AG10803 (cell line): ENCODE results near the gene CUL9.
A peak's percentile ranks its signal among the peaks of the same experiment; 100 is the strongest.

Experiments
- DNase-seq: peaks from one replicate; pipeline ENCODE4 v3.0.0; 2010; ENCODE audit warnings: low read depth
- H3K4me3 ChIP-seq: 2 replicates; pipeline ENCODE4 v1.5.1; 2011; ENCODE audit warnings: mild to moderate bottlenecking, low read length, control low read depth
- TF ChIP-seq, protein P1 (sequence below): conservative IDR thresholded peaks from 2 replicates; pipeline ENCODE4 v1.5.1; 2011; ENCODE audit warnings: mild to moderate bottlenecking, low read length, control low read depth, inconsistent platforms

The CUL9 gene

GRCh38 chr6:43220439-43220951, 38.5 kb downstream of the CUL9 start:
- DNase-seq, result no peak
- TF ChIP-seq, protein P1, sequence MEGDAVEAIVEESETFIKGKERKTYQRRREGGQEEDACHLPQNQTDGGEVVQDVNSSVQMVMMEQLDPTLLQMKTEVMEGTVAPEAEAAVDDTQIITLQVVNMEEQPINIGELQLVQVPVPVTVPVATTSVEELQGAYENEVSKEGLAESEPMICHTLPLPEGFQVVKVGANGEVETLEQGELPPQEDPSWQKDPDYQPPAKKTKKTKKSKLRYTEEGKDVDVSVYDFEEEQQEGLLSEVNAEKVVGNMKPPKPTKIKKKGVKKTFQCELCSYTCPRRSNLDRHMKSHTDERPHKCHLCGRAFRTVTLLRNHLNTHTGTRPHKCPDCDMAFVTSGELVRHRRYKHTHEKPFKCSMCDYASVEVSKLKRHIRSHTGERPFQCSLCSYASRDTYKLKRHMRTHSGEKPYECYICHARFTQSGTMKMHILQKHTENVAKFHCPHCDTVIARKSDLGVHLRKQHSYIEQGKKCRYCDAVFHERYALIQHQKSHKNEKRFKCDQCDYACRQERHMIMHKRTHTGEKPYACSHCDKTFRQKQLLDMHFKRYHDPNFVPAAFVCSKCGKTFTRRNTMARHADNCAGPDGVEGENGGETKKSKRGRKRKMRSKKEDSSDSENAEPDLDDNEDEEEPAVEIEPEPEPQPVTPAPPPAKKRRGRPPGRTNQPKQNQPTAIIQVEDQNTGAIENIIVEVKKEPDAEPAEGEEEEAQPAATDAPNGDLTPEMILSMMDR, result no peak
- no peak overlapping the region for H3K4me3 ChIP-seq

DNA sequence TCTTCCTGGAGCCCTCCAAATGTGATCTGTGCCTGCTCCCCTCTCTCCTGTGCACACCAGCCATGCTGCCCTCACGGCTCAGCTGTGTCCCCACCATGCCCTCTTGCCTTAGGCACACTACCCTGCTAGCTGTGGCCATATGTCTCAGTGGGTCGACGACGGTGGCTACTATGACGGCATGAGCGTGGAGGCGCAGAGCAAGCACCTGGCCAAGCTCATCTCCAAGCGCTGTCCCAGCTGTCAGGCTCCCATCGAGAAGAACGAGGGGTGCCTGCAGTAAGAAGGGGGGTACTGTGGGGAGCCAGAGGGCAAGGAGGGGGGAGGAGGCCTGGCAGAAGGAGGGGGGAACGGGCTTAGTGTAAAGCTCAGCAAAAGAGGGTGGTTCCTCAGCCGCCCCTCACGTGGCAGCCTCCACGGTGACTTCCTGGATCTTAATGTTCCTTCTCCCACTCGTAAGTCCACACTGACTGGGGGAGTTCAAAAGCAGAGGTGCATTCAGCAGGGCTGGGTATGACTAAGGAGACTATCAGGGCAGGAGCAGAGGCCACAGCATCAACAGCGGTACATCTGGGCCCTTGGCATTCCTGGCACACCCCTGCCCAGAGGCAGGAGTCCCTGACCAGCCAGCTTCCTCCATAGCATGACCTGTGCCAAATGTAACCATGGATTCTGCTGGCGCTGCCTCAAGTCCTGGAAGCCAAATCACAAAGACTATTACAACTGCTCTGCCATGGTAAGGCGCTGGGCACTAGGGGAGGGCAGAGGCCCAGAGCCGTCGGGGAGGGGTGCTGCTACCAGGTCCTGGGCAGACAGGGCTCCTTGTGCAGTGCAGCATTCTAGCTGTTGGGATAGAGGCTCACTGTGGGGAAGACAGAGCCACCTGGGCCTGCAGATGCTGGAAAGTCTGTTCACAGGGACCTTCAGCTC, 39.3 kb downstream of the CUL9 start:
- TF ChIP-seq, protein P1, result no peak
- peak; percentile 14 for DNase-seq
- no peak overlapping the region for H3K4me3 ChIP-seq

- TF ChIP-seq, protein P1, result no peak
- DNase-seq, result no peak
- no peak overlapping the region for H3K4me3 ChIP-seq
Observed at GRCh38 chr6:43222418-43223059, 40.5 kb downstream of the CUL9 start.

- DNase-seq, result no peak
- H3K4me3 ChIP-seq, result no peak overlapping the region
- TF ChIP-seq, protein P1, result no peak
Observed at GRCh38 chr6:43223175-43223574, 41.2 kb downstream of the CUL9 start.

GRCh38 chr6:43226192-43226851, 44.3 kb downstream of the CUL9 start:
- H3K4me3 ChIP-seq, result no peak overlapping the region
- TF ChIP-seq, protein P1, result no peak
- no peak for DNase-seq

GRCh38 chr6:43228951-43229802, 47.2 kb downstream of the CUL9 start, which contains the start of gene DNPH1:
DNPH1 (minus strand) TSS chr6:43229481; CDS start chr6:43229456, 25 bp downstream.
- DNase-seq, result peak; percentile 59
- H3K4me3 ChIP-seq, result peak within 1 kb of the TSS; percentile 64
- TF ChIP-seq, protein P1, result peak; percentile 44
